Stromal cell of bone marrow (primary cell): Measurements from ENCODE around the gene CAMSAP1.

ENCODE experiments used
- DNase-seq: peaks from one replicate; pipeline ENCODE4 v3.0.0-alpha.2; 2012; ENCODE audit warnings: low read depth

Gene CAMSAP1

DNA sequence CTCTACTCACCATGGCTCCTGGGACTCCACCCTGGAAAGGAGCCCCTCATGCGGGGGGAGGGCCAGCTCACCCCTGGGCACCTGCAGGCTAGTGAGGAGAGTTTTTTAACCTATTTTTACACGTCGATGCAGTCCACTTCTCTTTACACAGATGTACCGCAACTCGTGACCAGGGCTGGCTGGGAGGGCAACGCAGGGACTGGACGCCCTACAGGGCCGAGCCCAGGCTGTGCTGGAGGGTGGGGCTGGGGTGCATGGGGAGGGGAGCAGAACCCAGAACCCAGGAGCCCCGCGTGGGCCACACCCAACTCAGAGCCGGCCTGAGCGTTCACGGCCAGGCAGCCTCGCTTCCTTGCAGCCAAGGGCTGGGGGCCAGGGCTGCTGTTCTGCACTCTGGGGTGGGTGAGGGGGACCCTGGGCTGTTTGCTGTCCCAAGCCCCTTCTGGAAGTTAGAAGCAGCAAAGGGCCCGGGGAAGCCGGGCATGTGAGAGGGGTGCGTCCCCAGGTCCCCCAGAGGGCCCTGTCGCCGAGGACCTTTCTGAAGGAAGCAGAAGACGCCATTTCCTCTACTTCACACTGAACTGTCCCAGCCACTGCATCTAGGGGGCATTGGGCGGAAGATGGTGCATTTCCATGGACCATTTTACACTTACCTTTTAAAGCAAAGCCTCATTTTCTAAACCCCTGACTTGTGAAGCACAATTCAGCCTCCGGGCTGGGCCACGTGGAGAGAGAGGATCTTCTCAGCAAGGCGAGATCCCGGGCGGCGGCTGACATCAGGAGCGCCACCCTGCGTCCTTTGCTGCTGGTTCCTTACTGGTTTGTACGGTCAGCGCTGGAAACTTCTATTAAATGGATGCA is 114.8 kb downstream of the CAMSAP1 start:
- DNase-seq = no peak

DNA sequence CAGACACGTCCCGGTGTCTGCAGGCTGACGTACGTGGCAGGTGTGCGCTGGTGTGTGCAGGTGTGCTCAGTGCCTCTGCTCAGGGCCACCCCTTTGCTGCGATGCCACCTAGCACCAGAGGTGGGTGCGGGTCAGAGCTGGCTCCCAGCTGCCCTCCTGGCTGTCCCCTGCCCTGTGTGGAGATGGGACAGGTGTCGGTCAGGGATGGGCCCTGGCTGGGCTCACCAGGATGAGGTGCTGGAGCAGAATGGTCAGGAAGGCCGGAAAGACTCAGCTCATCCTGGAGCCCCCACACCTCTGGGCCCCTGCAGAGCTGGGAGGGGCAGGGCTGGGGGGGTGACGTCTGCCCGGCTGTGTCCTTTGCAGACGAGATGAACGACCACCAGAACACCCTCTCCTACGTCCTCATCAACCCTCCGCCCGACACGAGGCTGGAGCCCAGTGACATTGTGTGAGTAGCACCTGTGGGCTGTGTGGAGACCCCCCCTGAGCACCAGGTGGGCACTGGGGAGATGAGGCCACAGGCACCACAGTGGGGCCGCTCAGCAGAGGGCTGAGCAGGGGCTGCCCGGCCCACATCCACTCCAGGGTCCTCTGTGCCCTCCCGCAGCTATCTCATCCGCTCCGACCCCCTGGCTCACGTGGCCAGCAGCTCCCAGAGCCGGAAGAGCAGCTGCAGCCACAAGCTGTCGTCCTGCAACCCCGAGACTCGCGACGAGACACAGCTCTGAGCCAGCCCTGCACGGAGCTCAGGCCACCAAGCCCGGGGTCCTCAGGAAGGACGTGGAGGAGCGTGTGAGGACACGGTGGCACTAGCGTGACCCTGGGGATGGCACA is 115.7 kb downstream of the CAMSAP1 start:
- no peak for DNase-seq

DNA sequence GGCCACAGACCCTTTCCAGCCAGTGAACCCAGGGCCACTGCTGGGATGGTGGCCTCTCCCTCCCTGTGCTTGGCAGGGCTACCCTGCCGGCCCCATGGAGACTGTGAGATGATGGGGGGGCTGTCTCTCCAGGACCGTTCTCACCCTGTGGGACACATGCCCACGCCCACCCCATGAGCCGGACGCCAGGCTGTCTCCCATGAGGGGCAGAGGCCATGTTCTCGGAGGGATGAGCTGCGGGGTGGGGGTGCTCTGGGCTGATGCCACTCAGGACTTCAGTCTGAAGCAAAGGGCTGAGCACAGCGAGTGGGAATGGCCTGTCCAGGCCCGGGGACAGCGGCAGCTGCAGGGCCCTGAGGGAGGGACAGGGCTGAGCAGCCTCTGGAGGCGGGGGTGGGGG is 116.5 kb downstream of the CAMSAP1 start:
- no peak for DNase-seq

DNA sequence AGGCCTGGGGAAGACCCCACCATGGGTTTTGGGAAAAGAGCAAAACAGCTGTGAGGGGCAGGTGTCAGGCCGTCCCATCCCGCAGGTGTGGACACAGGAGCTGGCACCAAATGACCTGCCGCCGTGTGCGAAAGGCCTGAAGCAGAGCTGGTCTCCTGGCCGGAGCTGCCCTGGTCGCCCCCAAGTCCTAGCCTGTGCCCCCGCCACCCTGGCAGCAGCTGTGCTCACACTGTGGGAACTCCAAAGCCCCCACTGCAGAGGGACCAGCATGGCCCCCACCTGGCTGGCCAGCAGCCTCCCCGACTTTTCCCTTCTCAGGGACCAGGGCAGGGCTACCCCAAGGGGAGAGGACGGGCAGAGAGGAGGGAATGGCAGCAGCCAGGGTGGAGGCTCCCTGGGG is 117.0 kb downstream of the CAMSAP1 start:
- DNase-seq = no peak

- no peak for DNase-seq
These were observed 117.5 kb downstream of the CAMSAP1 start for GRCh38 chr9:135789838-135790291.

GRCh38 chr9:135788576-135789300 is 118.6 kb downstream of the CAMSAP1 start:
- DNase-seq = no peak

- no peak for DNase-seq
These were observed 119.4 kb downstream of the CAMSAP1 start for GRCh38 chr9:135787776-135788575.

GRCh38 chr9:135787317-135787716 is 120.0 kb downstream of the CAMSAP1 start:
- DNase-seq = no peak

GRCh38 chr9:135786146-135786690 is 121.1 kb downstream of the CAMSAP1 start:
- DNase-seq = no peak

GRCh38 chr9:135785013-135785575 is 122.3 kb downstream of the CAMSAP1 start:
- no peak for DNase-seq

DNA sequence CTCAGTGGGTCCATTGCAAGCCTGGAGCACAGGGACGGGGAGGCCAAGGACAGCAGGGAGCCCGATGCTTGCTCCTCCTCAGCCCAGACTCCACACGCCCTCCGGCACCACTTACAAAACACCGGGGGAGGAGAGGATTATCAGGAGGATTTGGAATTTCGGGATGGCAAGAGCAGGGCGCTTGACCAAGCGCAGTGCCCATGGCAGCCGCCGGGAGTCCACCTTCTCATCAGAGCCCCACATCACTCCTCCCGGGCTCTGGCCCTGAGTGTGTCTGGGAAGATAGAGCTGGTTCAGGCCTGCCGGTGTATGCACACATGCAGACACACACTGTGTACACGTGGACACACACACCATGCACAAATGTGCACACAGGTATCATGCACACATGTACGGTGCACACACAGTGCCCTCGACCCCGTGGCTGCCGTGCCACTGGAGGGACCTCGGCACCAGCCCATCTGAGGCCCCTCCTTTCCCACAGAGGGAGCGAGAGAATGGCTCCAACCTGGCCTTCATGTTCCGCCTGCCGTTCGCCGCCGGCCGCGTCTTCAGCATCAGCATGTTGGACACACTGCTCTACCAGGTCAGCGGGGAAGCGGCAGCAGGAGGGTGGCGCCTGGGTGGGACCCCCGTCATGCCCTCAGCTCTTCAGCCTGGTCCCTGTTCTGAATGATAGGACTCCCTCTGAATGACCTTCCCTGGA is 123.7 kb downstream of the CAMSAP1 start:
- DNase-seq = no peak

GRCh38 chr9:135782946-135783345 is 124.4 kb downstream of the CAMSAP1 start:
- no peak for DNase-seq

DNA sequence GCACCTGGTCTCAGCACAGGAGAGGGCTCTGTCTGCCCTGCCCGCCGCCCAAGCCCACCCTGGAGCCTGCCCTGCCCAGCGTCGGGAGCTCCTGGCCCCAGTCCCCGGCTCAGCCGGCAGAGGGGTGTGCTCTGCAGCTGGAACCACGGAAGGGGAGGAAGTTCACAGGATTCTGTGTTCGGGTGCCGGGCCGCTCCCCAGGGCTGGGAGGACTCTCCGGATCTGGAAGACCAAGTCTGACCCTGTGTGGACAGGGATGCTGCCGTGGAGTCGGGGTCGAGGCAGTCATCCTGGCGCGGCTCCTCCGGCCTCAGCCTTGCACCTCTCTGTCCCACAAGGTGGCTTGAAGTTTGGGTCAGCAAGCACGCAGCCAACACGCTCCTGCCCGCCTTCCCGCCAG is 126.7 kb downstream of the CAMSAP1 start:
- DNase-seq = no peak

DNA sequence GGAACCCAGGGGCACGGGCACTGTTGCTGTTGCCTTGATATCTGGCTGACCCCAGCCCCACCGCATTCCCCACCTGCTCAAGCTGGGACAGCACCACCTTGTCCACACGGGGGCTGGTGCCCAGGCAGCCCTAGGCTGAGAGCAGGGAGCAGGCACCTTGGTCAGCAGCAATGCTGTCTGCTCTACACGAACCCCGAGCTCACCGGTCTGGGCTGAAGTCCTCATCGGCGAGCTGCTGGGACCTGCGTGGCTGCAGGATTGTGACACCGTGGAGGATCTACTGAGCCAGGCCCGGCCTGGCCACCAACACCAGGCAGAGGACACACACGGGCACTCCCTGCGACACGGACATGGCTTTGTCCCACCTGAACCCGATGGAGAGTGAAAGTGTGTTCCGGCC is 127.3 kb downstream of the CAMSAP1 start:
- DNase-seq = no peak

DNA sequence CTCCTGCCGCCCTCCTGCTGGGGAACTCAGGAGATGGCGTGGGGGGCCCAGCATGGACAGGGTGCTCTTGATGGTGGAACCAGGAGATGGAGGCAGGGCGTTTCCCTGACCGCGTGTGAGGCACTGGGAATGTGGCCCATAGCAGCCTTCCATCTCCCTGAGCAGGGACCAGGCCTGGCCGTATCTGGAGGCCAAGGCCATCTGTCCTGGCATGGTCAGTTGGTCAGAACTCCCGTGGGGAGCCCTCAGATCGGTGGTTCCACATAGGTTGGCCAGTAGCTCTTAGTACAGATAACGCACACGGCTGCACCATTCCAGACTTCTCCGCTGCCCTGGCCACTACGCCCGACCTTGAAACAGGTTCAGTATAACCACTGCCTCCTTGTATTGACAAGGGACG is 127.8 kb downstream of the CAMSAP1 start:
- DNase-seq = no peak

- no peak for DNase-seq
These were observed 128.9 kb downstream of the CAMSAP1 start for GRCh38 chr9:135778421-135778820.

DNA sequence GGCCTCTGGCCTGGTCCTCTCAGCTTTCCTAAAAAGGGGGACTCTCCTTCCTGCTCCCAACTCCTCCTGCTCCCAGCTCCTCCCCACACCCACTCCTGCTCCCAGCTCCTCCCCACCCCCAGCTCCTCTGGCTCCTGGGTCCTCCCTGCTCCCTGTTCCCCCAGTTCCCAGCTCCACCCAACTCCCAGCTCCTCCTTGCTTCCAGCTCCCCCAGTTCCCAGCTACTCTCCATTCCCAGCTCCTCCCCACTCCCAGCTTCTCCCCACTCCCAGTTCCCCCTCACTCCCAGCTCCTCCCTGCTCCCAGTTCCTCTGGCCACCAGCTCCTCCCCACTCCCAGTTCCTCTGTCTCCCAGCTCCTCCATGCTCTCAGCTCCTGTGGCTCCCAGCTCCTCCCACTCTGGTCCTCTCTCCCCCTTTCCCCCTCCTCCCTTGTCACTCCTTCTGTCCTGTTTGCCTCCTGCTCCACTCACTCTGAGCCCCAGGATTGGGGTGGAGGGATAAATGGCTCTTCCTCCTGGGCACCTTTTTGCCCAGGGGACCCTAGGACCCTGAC is 129.6 kb downstream of the CAMSAP1 start:
- DNase-seq = no peak

GRCh38 chr9:135776893-135777622 is 130.3 kb downstream of the CAMSAP1 start:
- DNase-seq = no peak

DNA sequence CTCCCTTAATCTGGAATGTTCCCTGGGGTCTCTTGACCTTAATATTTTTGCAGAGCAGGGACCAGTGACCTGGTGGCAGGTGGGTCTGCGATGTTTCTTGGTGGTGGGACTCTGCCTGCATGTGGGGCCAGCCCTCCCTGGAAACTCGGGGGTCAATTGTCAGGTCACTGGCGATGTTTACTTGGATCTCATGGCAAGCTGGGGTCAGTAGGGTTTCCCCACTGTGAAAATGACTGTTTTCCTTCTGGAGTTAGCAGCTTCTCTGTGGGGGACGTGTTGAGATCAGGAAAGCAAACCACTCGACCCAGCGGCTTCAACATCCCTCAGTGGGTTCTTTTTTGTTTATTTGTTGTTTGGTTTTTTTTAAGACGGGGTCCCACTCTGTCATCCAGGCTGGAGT is 131.4 kb downstream of the CAMSAP1 start:
- DNase-seq = no peak
